Stimulated activated naive CD8-positive, alpha-beta T cell treated with anti-CD3 and anti-CD28 coated beads, Interleukin-15, Interleukin-2, amounts not matched to agents 100 U/mL and 50 U/mL, for 24 hours (primary cell): Measurements from ENCODE around the gene SUSD1.
"Not testable (repeated sequence)": the region's sequence is repeated elsewhere in the genome, so short reads cannot be mapped to it uniquely, and the experiment has no call there.

Source experiments
- ATAC-seq: fragments of 150-1000 bp; cut with Tn5 transposase; one replicate; pipeline ENCODE4 v1.10.0; 2021
- DNase-seq: peaks from one replicate; pipeline ENCODE4 v3.0.0; 2021

The SUSD1 gene

DNA sequence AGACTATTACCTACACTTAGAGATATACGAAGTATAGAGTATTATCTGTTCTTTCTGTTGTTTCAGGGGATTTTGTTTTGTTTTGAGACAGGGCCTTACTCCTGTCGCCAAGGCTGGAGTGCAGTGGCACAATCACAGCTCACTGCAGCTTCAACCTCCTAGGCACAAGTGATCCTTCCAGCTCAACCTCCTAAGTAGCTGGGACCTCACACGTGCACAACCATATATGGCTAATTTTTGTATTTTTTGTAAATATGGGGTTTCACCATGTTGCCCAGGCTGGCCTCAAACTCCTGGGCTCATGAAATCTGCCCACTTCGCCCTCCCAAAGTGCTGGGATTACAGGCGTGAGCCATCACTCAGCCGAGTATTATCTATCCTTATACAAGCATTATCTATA lies 45.9 kb downstream of the SUSD1 start:
- ATAC-seq (no peak), DNase-seq (no peak)

DNA sequence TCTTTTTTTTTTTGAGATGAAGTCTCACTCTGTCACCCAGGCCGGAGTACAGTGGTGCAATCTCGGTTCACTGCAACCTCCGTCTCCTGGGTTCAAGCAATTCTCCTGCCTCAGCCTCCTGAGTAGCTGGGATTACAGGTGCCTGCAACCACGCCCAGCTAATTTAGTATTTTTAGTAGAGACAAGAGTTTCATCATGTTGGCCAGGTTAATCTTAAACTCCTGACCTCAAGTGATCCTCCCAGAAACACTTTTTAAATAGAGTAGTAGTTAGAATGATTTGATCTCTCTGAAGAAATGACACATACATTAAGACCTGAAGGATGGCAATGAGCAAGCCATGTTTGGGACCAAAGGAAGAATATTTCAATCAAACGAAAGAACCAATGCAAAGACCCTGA lies 46.7 kb downstream of the SUSD1 start:
- not testable (repeated sequence) for ATAC-seq, DNase-seq

DNA sequence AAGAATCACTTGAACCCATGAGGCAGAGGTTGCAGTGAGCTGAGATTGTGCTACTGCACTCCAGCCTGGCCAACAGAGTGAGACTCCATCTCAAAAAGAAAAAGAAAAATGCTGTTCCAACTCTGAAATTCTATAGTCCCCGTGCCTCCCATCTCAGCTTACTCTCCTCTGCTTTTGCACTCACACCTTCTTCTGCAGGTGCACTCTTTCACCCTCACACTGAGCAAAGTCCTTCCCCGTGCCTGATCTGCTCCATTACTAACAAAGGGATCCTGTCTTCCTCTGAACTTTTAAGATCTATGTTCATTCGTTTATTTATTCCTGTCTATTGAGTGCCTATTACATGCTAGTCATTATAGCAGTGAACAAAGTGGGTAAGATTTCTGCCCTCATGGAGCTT lies 47.8 kb downstream of the SUSD1 start:
- DNase-seq (no peak), ATAC-seq (no peak)

DNA sequence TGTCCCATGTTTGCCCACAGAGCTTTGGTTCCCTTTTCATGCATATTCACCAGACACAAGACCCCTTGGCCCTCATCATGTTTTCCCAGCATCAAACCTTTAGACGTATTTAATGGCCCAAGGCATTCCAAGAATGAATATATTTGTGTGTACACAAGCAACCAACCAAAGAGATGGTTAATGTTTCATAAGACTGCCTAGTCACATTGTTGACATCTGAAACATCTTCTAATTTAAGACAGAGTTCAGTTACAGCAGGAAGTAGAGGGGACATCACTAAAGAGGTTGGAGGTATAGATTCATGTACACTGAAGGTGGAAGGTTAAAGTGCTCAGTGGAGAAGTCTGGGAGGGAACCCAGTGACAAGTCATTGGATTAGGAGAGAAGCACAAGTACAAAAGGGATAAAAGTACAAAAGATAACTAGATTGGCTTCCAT lies 49.1 kb downstream of the SUSD1 start:
- ATAC-seq, result no peak

DNA sequence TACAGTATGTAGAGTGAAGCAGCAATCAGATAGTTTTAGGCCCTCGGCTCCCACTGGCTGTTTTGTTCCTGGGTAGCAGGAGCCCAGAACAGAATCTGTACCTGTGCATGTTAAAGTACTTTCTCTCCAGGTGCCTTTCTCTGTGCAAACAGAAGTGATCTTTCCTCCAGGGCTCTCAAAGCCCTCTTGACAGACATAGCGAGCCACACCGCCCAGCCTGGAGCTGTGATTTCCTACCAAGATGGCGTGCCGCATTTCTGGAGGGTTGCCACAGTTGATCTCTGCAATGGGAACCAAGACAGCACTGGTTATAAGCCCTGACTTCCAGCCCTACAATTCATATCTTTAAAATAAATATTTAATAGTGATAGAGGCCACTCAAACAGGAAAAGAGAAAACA lies 50.9 kb downstream of the SUSD1 start:
- no peak for ATAC-seq
- DNase-seq, result no peak

More for the DNA sequence above, 49.1 kb downstream of the SUSD1 start:
- DNase-seq, result no peak

DNA sequence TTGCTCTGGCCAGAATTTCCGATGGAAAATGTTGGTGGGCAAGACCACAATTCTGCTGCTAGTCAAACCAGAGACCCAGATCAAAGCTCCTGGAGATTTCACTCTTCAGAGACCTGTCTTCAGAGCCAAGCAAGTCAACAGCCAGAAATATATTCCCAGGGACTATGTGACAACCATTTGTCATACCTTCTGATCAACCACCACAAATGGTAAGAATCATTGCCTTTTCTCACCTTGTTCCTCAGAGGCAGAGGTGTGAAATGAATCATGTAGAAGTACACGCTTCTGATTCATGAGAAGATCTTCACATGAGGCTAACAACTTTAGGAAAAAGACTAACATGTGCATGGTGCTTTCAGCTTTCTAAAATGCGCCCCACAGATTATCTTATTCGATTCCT lies 53.5 kb downstream of the SUSD1 start:
- ATAC-seq (peak; percentile 95), DNase-seq (no peak)

DNA sequence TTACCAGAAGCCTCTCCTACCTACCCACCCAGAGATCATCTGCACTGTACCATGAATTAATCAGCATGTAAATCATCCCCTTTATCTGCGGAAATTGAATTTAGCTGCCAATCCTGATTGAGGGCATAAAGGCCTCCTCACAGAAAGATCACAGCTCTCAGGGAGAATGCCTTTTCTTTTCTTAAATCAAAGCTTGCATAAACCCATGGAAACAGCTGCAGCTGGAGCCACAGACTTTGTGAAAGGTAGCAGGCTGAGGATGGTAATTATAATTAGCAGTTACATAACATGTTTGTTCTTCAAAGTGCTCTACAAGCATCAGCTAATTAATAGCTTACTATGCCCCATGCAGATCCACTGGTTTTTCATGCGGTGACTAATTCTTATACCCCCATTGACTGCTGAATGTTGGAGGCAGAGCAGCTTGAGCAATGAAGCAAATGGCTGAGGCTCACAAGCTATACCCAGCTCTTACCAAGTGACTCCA lies 54.6 kb downstream of the SUSD1 start:
- no peak for ATAC-seq

DNA sequence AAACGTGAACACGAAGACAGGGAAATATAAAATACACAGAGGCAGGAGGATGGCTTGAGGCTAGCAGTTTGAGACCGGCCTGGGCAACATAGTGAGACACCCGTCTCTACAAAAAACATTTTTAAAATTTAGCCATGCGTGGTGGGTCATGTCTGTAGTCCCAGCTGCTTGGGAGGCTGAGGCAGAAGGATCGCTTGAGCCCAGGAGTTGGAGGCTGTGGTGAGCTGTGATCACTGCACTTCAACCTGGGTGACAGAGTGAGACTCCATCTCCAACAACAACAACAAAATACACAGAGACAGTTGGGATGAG lies 55.1 kb downstream of the SUSD1 start:
- no peak for ATAC-seq
- no peak for DNase-seq

More for the DNA sequence above, 54.6 kb downstream of the SUSD1 start:
- DNase-seq, result no peak

DNA sequence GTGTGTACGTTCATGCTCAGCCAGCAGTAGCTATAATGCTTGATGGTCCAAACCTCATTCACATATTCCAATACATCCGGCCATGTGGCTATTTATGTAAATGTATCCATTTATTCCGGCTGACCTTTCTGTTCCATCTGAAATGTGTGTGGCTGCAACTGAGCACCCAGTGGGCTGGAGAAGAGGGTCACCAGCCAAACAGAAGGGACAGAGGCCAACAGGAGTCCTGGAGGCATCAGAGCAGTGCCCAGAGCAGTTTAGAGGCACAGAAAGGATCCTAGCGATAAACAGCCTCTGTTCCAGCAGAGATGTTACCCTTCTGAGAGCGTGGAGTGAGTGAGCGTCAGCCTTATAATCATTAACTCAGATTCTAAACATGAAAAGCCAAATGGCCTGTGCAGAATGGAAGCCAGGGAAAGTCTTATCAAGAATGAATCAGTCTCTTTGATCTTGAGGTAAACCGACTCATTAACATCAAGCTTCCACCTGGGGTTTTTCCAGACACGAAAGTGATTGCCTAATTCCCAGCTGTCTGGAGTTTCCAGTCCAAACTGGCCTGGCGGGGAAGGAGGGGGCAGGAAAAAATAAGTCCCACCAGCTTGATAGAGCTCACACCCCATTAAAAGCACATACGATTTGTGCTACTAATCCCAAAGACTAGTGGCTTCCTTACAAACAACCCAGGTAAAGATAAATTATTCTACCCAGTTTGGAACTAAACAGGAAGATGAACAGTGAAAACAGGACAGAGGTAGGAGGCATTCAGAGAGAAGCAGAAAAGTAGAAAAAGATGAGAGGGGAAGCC lies 55.7 kb downstream of the SUSD1 start:
- ATAC-seq, result no peak

DNA sequence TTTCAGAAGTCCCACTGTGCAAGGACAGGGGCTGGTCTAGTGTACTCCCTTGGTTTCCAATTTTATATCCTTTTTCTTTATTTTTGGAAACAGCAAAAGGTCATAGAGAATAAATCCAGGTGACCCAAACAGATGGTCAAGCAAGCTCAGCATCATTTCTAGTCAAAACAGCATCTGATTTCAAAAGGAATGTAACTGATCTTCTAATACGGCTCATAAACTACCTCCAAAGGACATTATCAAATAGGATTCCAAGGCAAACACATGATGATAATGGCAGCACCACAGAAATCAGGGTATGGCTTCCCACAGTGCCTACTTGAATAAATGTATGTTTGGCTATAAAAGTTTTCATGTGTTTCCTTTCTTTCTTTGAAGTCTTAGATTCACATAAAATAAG lies 57.1 kb downstream of the SUSD1 start:
- ATAC-seq (no peak), DNase-seq (no peak)

More for the DNA sequence above, 55.7 kb downstream of the SUSD1 start:
- DNase-seq, result no peak

DNA sequence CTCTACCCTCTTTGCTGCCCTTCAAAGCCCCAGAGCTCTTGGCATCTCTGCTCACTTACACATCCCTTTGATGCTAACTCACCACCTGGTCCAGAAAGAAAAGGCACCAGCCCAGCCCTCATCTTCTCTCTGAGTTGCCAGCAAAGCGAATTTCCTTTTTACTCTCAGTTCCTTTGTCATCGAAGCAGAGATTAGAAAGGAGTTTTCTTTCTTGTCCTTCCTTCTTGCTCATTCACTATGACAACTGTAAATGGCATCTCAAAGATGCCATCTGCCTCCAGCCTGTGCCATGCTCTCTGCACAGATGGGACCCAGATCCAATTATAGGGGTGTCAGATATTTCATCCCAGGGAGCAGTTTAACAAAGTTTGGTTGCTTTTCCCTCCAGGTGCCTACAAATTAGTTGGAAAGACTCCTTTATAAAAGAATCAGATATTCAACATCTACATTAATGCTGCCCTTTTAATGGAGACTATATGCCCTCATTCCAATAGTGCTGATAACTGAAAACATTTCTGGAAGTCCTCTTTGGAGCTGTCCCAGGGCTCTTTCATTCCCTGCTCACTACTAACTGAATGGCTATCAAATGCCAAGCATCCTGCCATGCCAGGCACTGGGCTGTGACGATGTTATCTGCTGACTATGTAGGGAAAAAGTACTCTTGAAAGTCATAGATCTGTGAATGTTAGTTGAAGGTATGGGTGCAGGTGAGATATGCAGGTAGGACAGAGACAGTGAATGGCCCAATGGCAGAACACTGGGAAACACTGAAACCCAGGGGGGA lies 58.9 kb downstream of the SUSD1 start:
- DNase-seq (no peak), ATAC-seq (no peak)

DNA sequence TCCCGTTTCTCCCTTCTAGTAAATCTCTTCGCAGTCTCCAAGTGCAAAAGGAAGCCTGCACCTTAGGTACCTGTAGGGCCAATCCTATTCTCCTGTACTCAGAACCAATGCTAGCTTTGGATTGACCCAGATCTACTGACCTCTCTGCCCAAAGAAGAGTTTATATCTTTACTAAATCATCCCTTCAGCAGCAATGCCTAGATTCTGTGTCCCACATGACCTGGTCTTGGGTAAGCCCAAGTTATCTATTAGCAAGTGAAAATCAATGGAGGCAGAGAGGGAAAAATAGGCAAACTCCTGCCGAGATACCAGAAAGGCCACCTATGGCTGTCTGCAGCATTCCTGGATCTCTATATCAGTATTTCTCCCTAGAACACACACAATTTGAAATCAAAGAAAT lies 60.0 kb downstream of the SUSD1 start:
- ATAC-seq, result no peak

DNA sequence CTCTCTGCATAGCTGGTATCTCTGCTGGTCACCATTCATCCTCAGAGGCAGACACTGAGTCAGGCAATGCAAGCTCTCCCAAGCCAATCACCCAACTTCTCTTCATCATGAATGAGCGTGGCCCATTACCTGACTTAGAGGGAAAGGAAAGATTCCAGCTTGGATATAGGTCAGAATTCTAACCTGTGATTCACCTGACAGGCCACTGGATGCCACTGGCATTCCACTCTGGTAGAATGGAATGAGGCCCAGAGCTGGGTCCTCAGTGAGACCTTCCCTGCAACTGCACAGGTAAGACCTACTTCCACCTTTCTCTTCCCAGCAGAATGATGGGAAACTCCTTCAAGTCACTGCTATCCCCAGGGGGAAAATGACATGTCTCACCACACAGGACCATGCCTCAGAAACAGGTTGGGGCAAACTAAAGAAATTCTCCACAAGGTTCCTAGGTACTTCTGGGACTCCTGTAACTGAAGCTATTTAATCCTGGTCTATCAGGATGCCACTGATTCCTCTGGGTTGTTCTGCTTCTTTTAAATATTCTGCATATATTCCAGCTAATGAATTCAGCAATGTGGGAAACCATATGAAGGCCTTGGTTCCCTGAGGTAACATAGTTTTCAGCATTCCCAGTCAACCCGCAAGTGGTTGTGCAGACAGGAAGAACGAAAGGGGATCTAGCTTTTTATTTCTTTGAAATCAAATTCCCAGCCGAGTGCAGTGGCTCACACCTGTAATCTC lies 62.0 kb downstream of the SUSD1 start:
- ATAC-seq, result no peak

More for the DNA sequence above, 60.0 kb downstream of the SUSD1 start:
- no peak for DNase-seq

DNA sequence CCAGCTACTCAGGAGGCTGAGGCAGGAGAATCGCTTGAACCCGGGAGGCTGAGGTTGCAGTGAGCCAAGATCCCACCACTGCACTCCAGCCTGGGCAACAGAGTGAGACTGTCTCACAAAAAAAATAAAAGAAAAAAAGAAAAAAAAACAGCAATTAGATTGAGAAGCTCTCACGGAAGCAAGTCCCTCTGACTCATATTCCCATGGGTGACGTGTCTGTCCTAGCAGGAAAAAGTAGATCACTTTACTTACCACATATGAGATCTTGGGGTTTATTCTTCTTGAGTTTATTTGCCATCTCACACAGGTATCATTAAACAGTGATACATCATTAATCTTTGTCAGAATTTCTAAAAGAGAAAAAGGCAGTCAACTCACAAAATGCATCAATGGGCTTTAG lies 62.6 kb downstream of the SUSD1 start:
- no peak for ATAC-seq
- no peak for DNase-seq

More for the DNA sequence above, 62.0 kb downstream of the SUSD1 start:
- DNase-seq, result peak; percentile 15

DNA sequence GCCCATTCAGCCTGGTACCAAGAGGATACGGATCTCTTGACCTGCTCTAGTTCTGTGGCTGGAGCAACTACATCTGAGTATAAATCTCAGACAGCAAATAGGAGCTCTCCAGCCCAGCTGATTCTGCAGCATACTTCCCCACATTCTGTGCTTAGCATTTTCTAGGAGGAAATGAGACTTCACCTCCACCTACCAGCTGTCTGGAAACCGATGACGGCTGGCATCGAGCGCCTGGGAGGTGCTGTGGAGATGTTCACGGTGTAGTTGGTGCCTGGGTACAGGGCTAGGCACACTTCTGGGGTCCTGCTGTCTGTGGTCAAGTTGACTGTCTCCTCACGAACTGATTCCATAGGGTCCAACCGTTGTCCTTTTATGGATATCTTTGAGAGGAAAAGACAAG lies 63.6 kb downstream of the SUSD1 start:
- DNase-seq (no peak), ATAC-seq (no peak)

DNA sequence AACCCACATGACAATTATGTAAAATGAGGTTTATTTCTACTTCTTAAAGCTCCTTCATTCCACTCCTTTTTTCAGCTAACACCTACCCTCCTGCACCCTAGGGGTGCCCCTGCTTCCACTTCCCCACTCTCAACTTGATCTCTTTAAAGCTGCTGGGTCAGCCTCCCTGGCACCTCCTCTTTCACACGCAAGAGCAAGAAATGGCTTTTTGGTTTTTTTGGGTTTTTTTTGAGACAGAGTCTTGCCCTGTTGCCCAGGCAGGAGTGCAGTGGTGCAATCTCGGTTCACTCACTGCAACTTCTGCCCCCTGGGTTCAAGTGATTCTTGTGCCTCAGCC lies 64.4 kb downstream of the SUSD1 start:
- no peak for ATAC-seq

DNA sequence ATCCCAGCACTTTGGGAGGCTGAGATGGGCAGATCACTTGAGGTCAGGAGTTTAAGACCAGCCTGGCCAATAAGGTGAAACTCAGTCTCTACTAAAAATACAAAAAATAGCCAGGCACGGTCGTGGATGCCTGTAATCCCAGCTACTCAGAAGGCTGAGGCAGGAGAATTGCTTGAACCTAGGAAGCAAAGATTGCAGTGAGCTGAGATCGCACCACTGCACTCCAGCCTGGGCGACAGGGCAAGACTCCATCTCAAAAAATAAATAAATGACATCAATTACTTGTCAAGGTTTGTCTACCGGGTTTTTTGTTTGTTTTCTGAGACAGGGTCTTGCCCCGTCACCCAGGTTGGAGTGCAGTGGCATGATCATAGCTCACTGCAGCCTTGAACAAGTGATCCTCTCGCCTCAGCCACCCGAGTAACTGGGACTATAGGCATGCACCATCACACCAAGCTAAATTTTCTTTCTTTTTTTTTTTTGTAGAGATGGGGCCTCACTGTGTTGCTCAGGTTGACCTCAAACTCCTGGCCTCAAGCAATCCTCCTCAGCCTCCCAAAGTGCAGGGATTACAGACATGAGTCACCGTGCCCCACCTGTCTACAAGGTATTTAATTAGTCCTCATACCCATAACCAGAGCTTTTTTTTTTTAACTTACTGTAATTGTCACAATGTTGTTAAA lies 64.9 kb downstream of the SUSD1 start:
- ATAC-seq, result no peak
- no peak for DNase-seq

More for the DNA sequence above, 64.4 kb downstream of the SUSD1 start:
- DNase-seq, result no peak

DNA sequence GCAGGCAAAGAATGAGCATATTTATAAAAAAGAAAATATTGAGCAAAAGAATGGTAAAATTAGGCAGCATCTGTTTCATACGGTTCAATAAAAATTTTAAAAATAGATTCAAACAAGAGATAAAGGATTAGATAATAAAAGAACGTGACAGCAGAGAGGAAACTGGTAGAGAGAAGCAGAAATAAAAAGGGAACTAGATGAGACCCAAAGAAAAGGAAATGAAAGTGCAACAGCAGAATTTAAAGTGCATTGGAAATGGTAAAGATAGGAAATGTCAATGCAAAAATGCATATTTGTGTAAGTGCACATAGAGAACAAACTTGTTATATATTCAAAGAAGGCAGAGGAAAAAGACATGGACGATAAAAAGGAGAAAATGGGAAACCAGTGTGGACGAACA lies 70.2 kb downstream of the SUSD1 start:
- no peak for ATAC-seq
- DNase-seq, result no peak

DNA sequence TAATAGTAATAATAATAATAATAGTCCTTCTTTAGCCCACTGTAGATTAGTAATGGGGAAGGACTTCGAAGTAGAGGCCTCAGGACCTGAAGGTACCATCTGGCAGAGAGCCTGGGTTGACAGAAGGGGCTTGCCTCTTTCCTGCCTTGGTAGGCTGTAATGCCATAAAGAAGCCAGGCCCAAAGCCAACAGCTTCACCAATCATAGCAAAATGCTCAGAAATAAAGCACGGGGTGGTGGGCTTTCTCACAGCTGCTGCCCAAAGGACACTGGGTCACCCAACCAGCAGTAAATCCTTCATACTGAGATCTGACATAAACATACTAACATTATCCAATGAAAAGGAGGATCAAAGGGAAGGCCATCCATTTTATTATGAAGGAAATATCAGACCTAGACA lies 70.7 kb downstream of the SUSD1 start:
- DNase-seq (no peak), ATAC-seq (no peak)

DNA sequence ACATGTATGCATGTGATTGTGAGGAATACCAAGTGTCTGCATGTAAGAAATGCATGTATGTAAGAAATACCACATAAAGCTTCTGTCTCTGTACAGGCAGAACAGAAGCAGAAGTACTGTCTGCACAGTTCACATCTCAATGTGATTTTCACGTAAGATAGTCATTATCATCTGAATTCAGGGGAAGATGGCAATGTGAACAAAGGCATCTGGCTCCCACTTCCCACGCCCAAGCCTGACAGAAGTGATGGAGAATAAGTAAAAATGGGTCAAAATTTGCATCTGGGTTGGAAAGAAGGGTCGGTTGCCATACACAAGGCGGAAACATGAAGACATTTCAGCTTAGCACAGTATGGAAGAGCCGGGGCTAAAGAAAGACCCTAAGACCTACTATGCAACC lies 71.7 kb downstream of the SUSD1 start:
- DNase-seq (no peak), ATAC-seq (no peak)

DNA sequence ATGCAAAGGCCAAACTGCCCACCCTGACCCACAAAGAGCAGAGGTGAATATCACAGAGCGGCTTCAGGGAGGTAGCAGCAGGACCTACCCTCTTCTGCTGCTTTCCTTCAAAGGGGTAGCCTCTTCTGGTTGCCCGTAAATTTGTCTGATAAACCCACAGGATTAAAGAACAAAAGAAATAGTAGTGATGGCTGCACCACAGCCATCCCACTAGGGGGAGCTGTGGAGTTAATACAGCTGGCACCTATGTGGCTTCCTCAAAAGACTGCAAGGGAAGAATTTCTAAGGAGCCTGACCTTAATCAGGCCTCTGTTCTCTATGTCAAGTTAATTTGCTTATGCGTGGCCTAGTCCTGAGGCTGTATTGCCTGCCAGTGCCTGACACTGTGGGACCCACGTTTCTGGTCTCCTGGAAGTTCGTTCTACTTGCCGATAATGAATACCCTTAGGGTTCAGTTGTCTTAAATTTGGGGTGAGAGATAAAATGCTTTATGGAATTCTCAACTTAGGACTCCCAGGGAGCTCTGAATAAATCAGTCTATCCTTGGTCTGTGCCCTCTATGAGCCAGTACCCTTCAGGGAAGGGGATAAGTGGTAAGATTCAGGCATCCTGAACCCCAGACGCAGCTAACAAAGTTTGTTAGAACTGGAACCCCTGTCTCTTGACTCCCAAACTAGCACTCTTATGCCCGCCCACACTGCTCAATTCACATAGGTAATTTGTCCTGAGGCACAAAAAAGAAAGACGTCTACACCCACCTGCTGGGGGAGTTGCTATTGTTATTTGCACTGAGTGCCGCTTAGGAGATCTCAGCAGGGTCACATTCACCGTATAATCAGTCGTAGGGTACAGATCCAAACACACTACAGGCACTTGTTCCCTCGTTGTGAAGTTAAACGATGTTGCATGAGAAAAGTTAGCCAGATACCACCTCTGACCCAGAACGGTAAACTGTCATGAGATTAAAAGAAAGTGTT lies 77.1 kb downstream of the SUSD1 start:
- DNase-seq (peak; percentile 77), ATAC-seq (peak; percentile 88)
